LNCaP clone FGC (cell line): ENCODE results near the gene TMEM120A.
A peak's percentile ranks its signal among the peaks of the same experiment; 100 is the strongest.
"Not testable (repeated sequence)": the region's sequence is repeated elsewhere in the genome, so short reads cannot be mapped to it uniquely, and the experiment has no call there.

Experiments
- DNase-seq: peaks from one replicate; pipeline ENCODE4 v3.0.0-alpha.2; 2011; ENCODE audit warnings: low read depth
- H3K4me3 ChIP-seq: 2 replicates; pipeline ENCODE4 v1.5.1; 2011; ENCODE audit warnings: mild to moderate bottlenecking, low read depth, low read length, control low read depth
- CTCF ChIP-seq: IDR thresholded peaks from 2 replicates; pipeline ENCODE4 v1.5.1; 2012; ENCODE audit warnings: mild to moderate bottlenecking; ENCODE audit not compliant: control insufficient read depth, insufficient read depth; ENCODE audit errors: extremely low read depth

The TMEM120A gene

GRCh38 chr7:76022026-76022780 lies 27.8 kb upstream of the TMEM120A start:
- H3K4me3 ChIP-seq, result no peak overlapping the region
- TF ChIP-seq CTCF, result no peak
- no peak for DNase-seq

DNA sequence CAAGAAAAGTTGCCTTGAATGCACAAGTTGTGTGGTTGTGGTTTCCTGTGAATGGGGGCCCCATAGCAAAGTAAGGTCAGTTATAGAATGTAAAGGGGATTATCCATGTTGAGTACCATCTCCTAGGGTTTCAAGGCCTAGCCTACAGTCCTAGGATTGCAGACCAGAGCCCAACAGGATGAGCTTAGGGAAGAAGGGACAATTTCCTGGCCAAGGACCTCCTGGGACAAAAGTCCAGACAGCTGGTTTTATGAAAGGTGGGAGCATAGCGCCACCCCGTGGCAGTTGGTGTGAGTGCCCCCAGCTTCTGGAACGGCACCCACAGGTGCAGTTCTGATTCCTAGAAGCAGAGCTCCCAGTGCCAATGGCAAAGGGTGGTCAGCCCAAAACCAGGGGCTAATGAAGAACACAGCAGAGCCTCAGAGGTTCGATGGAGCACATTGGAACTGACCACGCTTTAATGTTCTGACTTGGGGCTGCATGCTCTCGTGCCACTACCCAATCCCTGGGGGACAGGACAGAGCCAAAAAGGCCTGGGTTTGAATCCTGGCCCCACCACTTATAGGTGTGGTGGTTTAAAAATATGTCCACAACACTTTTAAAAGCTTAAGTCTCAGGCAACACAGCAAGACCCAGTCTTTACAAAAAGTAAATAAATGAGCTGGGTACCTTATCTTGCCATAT lies 25.8 kb upstream of the TMEM120A start:
- H3K4me3 ChIP-seq, result no peak overlapping the region
- DNase-seq, result peak; percentile 11
- TF ChIP-seq CTCF, result peak; percentile 61

GRCh38 chr7:76018520-76018919 lies 24.1 kb upstream of the TMEM120A start:
- not testable (repeated sequence) for DNase-seq, H3K4me3 ChIP-seq

GRCh38 chr7:76016191-76016947 lies 22.0 kb upstream of the TMEM120A start:
- TF ChIP-seq CTCF, result no peak
- DNase-seq, result no peak
- H3K4me3 ChIP-seq, result no peak overlapping the region

GRCh38 chr7:76011442-76011861 lies 17.1 kb upstream of the TMEM120A start:
- no peak overlapping the region for H3K4me3 ChIP-seq
- no peak for TF ChIP-seq CTCF
- no peak for DNase-seq

GRCh38 chr7:76009672-76010600 lies 15.5 kb upstream of the TMEM120A start:
- DNase-seq, result no peak
- TF ChIP-seq CTCF, result no peak
- no peak overlapping the region for H3K4me3 ChIP-seq

DNA sequence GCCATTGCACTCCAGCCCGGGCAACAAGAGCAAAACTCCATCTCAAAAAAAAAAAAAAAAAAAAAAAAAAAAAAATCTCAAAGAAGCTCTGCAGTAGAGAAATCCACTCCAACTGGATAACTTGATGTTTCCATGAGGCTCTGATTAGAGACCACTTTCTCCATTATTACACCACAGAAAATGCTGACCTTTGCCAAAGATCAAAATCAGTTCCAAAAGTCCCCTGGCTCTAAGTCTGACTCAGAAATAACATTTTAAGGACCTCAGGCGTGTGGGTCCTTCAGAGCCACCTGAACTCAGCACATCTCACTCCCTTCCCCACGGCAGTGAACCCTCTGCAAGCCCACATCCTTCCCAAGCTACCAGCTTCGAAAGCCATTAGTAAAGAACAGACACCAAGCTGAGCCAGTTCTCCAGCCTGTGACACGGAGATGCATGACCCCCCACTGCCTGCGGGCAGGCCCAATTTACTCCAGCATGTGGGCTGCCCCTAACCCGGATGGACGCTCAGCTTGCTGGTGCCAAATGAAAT lies 13.8 kb upstream of the TMEM120A start:
- no peak for TF ChIP-seq CTCF
- DNase-seq, result no peak
- no peak overlapping the region for H3K4me3 ChIP-seq

DNA sequence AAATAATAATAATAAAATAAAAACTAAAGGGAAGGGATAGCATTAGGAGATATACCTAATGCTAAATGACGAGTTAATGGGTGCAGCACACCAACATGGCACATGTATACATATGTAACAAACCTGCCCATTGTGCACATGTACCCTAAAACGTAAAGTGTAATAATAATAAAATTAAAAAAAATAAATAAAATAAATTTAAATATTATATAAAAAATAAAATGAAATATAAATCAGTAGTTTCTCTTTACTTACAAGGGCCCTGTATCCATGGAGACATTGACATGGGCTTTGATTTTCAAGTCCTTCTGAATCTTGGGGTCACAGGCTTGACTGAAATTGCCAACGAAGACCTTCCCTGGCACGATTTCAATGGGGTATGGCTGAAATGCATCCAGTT lies 10.6 kb upstream of the TMEM120A start:
- DNase-seq, H3K4me3 ChIP-seq: not testable (repeated sequence)
